IMR-90 (cell line): ENCODE results near the gene ACSS3. TPM values are rescaled to one million over a fixed set of nuclear protein-coding genes. Genes with fewer than 3 reads are reported as not detected.

Experiments used
- ATAC-seq: fragments of 200-7000 bp; cut with Tn5 transposase; 2 replicates; pipeline ENCODE4 v1.9.1; 2020; ENCODE audit warnings: low read depth, mild to moderate bottlenecking, moderate library complexity
- BruUV-seq: library from RNA; stranded (reverse); fragments of 400-500 nt; replicated peaks from 2 replicates; lab custom pipeline; 2021; lab: Mats Ljungman, UMichigan
- CTCF ChIA-PET: fragments of 300-600 bp; formaldehyde crosslinking; extraction: SDS; loops from one replicate; lab custom pipeline; 2021; ENCODE audit warnings: antibody characterized with exemption; lab: Yijun Ruan, JAX
- POLR2A ChIA-PET: fragments of 300-600 bp; sonication (Branson Sonifier 250); formaldehyde crosslinking; loops from one replicate; lab custom pipeline; 2022; ENCODE audit warnings: antibody characterized with exemption; ENCODE audit not compliant: unreplicated experiment; lab: Charles Lee
- DNase-seq: peaks from one replicate; pipeline ENCODE4 v3.0.0; 2013
- H2AFZ ChIP-seq: replicated peaks from 2 replicates; pipeline ENCODE3; 2013; ENCODE audit warnings: low read length, mild to moderate bottlenecking; ENCODE audit not compliant: poor library complexity
- H2AK5ac ChIP-seq: 2 replicates; pipeline ENCODE4 v1.6.1; 2013; ENCODE audit warnings: low read depth, low read length, inconsistent platforms
- H2AK9ac ChIP-seq: replicated peaks from 2 replicates; pipeline ENCODE3; 2013; ENCODE audit warnings: mild to moderate bottlenecking, low read depth, low read length, moderate library complexity; ENCODE audit not compliant: poor library complexity
- H2BK120ac ChIP-seq: 2 replicates; pipeline ENCODE4 v1.6.1; 2013; ENCODE audit warnings: low read depth, low read length, inconsistent platforms
- H2BK15ac ChIP-seq: 3 replicates; pipeline ENCODE4 v1.6.1; 2013; ENCODE audit warnings: low read depth, low read length, inconsistent platforms
- H2BK20ac ChIP-seq: 2 replicates; pipeline ENCODE4 v1.6.1; 2013; ENCODE audit warnings: low read depth, mild to moderate bottlenecking, inconsistent platforms, low read length, moderate library complexity
- H2BK5ac ChIP-seq: 2 replicates; pipeline ENCODE4 v1.6.1; 2013; ENCODE audit warnings: mild to moderate bottlenecking, low read depth, low read length, inconsistent platforms; ENCODE audit not compliant: poor library complexity, severe bottlenecking
- H3K14ac ChIP-seq: replicated peaks from 2 replicates; pipeline ENCODE4 v1.6.1; 2013; ENCODE audit warnings: low read depth, low read length, inconsistent platforms
- H3K18ac ChIP-seq: 2 replicates; pipeline ENCODE4 v1.6.1; 2013; ENCODE audit warnings: low read depth, low read length, control low read depth
- H3K23ac ChIP-seq: 2 replicates; pipeline ENCODE4 v1.6.1; 2013; ENCODE audit warnings: low read depth, low read length, inconsistent platforms
- H3K27ac ChIP-seq: 2 replicates; pipeline ENCODE4 v1.5.1; 2013; ENCODE audit warnings: mild to moderate bottlenecking, control low read depth, low read length; ENCODE audit not compliant: insufficient read depth
- H3K27me3 ChIP-seq: 2 replicates; pipeline ENCODE4 v1.6.1; 2013; ENCODE audit warnings: low read length; ENCODE audit not compliant: control insufficient read depth, insufficient read depth
- H3K36me3 ChIP-seq: 2 replicates; pipeline ENCODE4 v1.6.1; 2013; ENCODE audit warnings: low read length, mixed read lengths; ENCODE audit not compliant: control insufficient read depth, insufficient read depth
- H3K4ac ChIP-seq: 2 replicates; pipeline ENCODE4 v1.6.1; 2013; ENCODE audit warnings: low read depth, low read length, inconsistent platforms
- H3K4me1 ChIP-seq: 2 replicates; pipeline ENCODE4 v1.6.1; 2013; ENCODE audit warnings: low read length, mixed read lengths; ENCODE audit not compliant: control insufficient read depth, insufficient read depth
- H3K4me2 ChIP-seq: 2 replicates; pipeline ENCODE4 v1.6.1; 2013; ENCODE audit warnings: low read depth, mild to moderate bottlenecking, control low read depth, low read length, moderate library complexity
- H3K4me3 ChIP-seq: 2 replicates; pipeline ENCODE4 v1.5.1; 2013; ENCODE audit warnings: low read depth, mild to moderate bottlenecking, control low read depth, low read length, moderate library complexity; ENCODE audit not compliant: insufficient read depth
- H3K56ac ChIP-seq: 2 replicates; pipeline ENCODE4 v1.6.1; 2013; ENCODE audit warnings: low read length, inconsistent platforms; ENCODE audit not compliant: insufficient read depth; ENCODE audit errors: extremely low read depth
- H3K79me1 ChIP-seq, 2 experiments: 2 replicates each; pipeline ENCODE4 v1.6.1; 2013; ENCODE audit warnings: low read length in 2 of 2, inconsistent platforms in 1 of 2, low read depth in 1 of 2
- H3K9ac ChIP-seq: 2 replicates; pipeline ENCODE4 v1.6.1; 2013; ENCODE audit warnings: low read depth, low read length, control low read depth
- H3K9me1 ChIP-seq: 2 replicates; pipeline ENCODE4 v1.6.1; 2013; ENCODE audit warnings: low read length, inconsistent platforms; ENCODE audit not compliant: insufficient read depth
- H3K9me3 ChIP-seq: 2 replicates; pipeline ENCODE4 v1.6.1; 2013; ENCODE audit warnings: low read length; ENCODE audit not compliant: control insufficient read depth, insufficient read depth
- H4K20me1 ChIP-seq: 2 replicates; pipeline ENCODE4 v1.6.1; 2013; ENCODE audit warnings: low read length, inconsistent platforms; ENCODE audit not compliant: insufficient read depth
- H4K5ac ChIP-seq: 2 replicates; pipeline ENCODE4 v1.6.1; 2013; ENCODE audit warnings: mild to moderate bottlenecking, low read depth, low read length, control low read depth
- H4K8ac ChIP-seq, 2 experiments: 2 replicates each; pipeline ENCODE4 v1.6.1; 2013; ENCODE audit warnings: low read depth in 2 of 2, low read length in 2 of 2, control low read depth in 1 of 2, inconsistent platforms in 1 of 2
- H4K91ac ChIP-seq: 2 replicates; pipeline ENCODE4 v1.6.1; 2013; ENCODE audit warnings: low read depth, low read length, inconsistent platforms; ENCODE audit not compliant: insufficient read depth
- CEBPB ChIP-seq: IDR thresholded peaks from 2 replicates; pipeline ENCODE4 v1.6.1; 2012; ENCODE audit warnings: low read depth, low read length, improper control_type of control experiment
- FOS ChIP-seq: fragments of 150-350 bp; IDR thresholded peaks from 2 replicates; pipeline ENCODE4 v1.6.1; 2016; ENCODE audit warnings: low read depth, low read length
- MAFK ChIP-seq: IDR thresholded peaks from 2 replicates; pipeline ENCODE4 v1.6.1; 2012; ENCODE audit warnings: low read depth, low read length, improper control_type of control experiment
- MXI1 ChIP-seq: IDR thresholded peaks from 2 replicates; pipeline ENCODE4 v1.6.1; 2012; ENCODE audit warnings: low read depth, mild to moderate bottlenecking, low read length, moderate library complexity, borderline replicate concordance
- WGBS, 2 experiments: methylation state at CpG; one replicate each; pipeline versions ENCODE4 v1.1.5 to v1.1.7; 2013; ENCODE audit warnings: missing lambda C conversion rate in 2 of 2; ENCODE audit not compliant: insufficient read length in 1 of 2; ENCODE audit errors: extremely low coverage in 2 of 2; 5-methylcytosine and 5-hydroxymethylcytosine counted together
- dilution Hi-C: fragments of 300-500 bp; cut with HindIII; formaldehyde crosslinking; loops from one replicate; pipeline ENCODE4 v1.14.3; 2018; ENCODE audit warnings: low sequenced_read_pairs; ENCODE audit not compliant: unreplicated experiment
- in situ Hi-C: fragments of 300-500 bp; cut with MboI; formaldehyde crosslinking; loops from 3 replicates; pipeline ENCODE4 v1.14.3; 2019; ENCODE audit warnings: low sequenced_read_pairs, inconsistent platforms, mixed read lengths
- intact Hi-C: fragments of 100-400 bp; cut with micrococcal nuclease; formaldehyde crosslinking; loops from 2 replicates; pipeline ENCODE4 v1.10.0; 2022
- polyA plus RNA-seq, 3 experiments: library from polyadenylated mRNA; depleted of rRNA; stranded (reverse); fragments of >200 nt; gene quantifications; 2 replicates each; pipeline ENCODE4 v1.2.3, GENCODE V29; 2012; ENCODE audit warnings: low replicate concordance in 1 of 3
- total RNA-seq: library from RNA; depleted of rRNA; stranded (reverse); fragments of >200 nt; gene quantifications from 2 replicates; pipeline ENCODE4 v1.2.3, GENCODE V29; 2012

The ACSS3 gene
- total and polyA plus RNA-seq, 2 of the 4 experiments (the other 2 are of a cell fraction): 0.84 to 2.0 TPM

- Histone ChIP-seq H2BK120ac (no peak overlapping the region), H4K20me1 (no peaks in the 10 kb centered on the region), H2AK9ac (no peak overlapping the region), H2AFZ (no peak overlapping the region), H3K27ac (no peak overlapping the region), H3K4me2 (no peak overlapping the region), H2BK15ac (no peak overlapping the region), H3K4ac (no peak overlapping the region), H3K79me1 (no peaks in the 10 kb centered on the region), H3K23ac (no peak overlapping the region), H4K5ac (no peak overlapping the region), H2BK20ac (no peak overlapping the region), H3K9me1 (no peaks in the 10 kb centered on the region), H3K4me3 (no peak overlapping the region), H3K14ac (no peak overlapping the region), H4K8ac (no peak overlapping the region), H3K27me3 (no peaks in the 10 kb centered on the region), H3K18ac (no peak overlapping the region), H3K9ac (no peak overlapping the region), H3K9me3 (no peaks in the 10 kb centered on the region), H4K91ac (no peak overlapping the region), H2AK5ac (no peak overlapping the region), H2BK5ac (no peak overlapping the region), H3K4me1 (no peaks in the 10 kb centered on the region), H3K36me3 (no peaks in the 10 kb centered on the region), H3K56ac (no peak overlapping the region)
- no peak for ATAC-seq
- CTCF ChIA-PET: no interaction called here
- intact Hi-C loops (no loop called here), dilution Hi-C loops (no loop called here), in situ Hi-C loops (no loop called here)
- no TSS peak for BruUV-seq
- TF ChIP-seq FOS: no peak
- TF ChIP-seq MXI1: no peak
- no peak for TF ChIP-seq MAFK
- TF ChIP-seq CEBPB: no peak
- no CpG with 5 or more reads among the region's 1 CpG for WGBS, 2 experiments
- no peak for DNase-seq
- POLR2A ChIA-PET: no interaction called here
Measured at GRCh38 chr12:81141217-81141616, 63.3 kb downstream of the ACSS3 start.
